Psoas muscle (tissue), 8 donors: ENCODE results near the gene ENAH. TPM values are rescaled to one million over a fixed set of nuclear protein-coding genes. Genes with fewer than 3 reads are reported as not detected.
A peak's percentile ranks its signal among the peaks of the same experiment; 100 is the strongest.

Experiments used
- ATAC-seq, 4 donors: fragments of 200-7000 bp; cut with Tn5 transposase; one replicate each; pipeline ENCODE4 v1.9.1; 2020; ENCODE audit warnings: moderate library complexity in 3 of 4, mild to moderate bottlenecking in 2 of 4
- DNase-seq, 2 donors: peaks; one replicate each; pipeline ENCODE4 v3.0.0-alpha.2; 2020
- H3K27ac ChIP-seq: fragments of 200-600 bp; one replicate; pipeline ENCODE4 v1.8.0; 2022
- H3K27me3 ChIP-seq, 3 donors: fragments of 200-600 bp in 1 of 3; one replicate each; pipeline versions ENCODE4 v1.6.1 to v1.8.0; 2013 to 2022; ENCODE audit warnings: low read length in 2 of 3, mild to moderate bottlenecking in 2 of 3, moderate library complexity in 1 of 3; ENCODE audit not compliant: insufficient read depth in 3 of 3
- H3K36me3 ChIP-seq, 2 donors: fragments of 200-600 bp in 1 of 2; one replicate each; pipeline versions ENCODE4 v1.6.1 to v1.8.0; 2013 to 2022; ENCODE audit warnings: low read depth in 1 of 2, mild to moderate bottlenecking in 1 of 2, moderate library complexity in 1 of 2; ENCODE audit not compliant: insufficient read depth in 1 of 2
- H3K4me1 ChIP-seq: fragments of 200-600 bp; one replicate; pipeline ENCODE4 v1.8.0; 2022
- H3K4me3 ChIP-seq: fragments of 200-600 bp; one replicate; pipeline ENCODE4 v1.8.0; 2022; ENCODE audit warnings: mild to moderate bottlenecking
- H3K9me3 ChIP-seq: fragments of 200-600 bp; one replicate; pipeline ENCODE4 v1.8.0; 2022
- WGBS, 3 donors: extraction: QIAGEN DNeasy Blood & Tissue Kit; methylation state at CpG; one replicate each; pipeline versions ENCODE4 v1.1.6 to v1.1.7; 2013; 5-methylcytosine and 5-hydroxymethylcytosine counted together
- intact Hi-C, 2 donors: fragments of 100-400 bp; cut with DNase I; formaldehyde crosslinking; loops; one replicate each; pipeline versions ENCODE4 v1.11.0 to v1.14.2; 2022
- polyA plus RNA-seq, 3 donors: library from polyadenylated mRNA; stranded (reverse); fragments of 200-250 nt; gene quantifications; one replicate each; pipeline ENCODE4 v1.2.3, GENCODE V29; 2013
- total RNA-seq, 4 donors: library from RNA; stranded (reverse); fragmentation: NEBNext Ultra II Directional in 2 of 4; extraction: Animal tissue kit (Norgen Biotek cat#: 25700) in 2 of 4; gene quantifications; one replicate each; pipeline versions ENCODE4 v1.2.1 to v1.2.4, GENCODE V29; 2021 to 2023
- TF ChIP-seq, protein P1 (sequence below): fragments of 200-600 bp; IDR thresholded peaks from one replicate; pipeline ENCODE4 v1.8.0; 2022; ENCODE audit warnings: antibody characterized with exemption
- donor health status: healthy with polysubstance abuse.
- donor health status: DM: no; HTN: no; CAD: no; lungs with moderate emphysema.
- donor health status: Bipolar disorder and iron deficiency.
- donor health status: healthy.
- donor health status: DM: yes; HTN: yes; CAD: no.
- donor health status: DM: no; HTN: no; CAD: no.
- donor health status: DM: no; HTN: no; CAD: no.
- donor health status: DM: yes; HTN: yes; CAD: no.

Gene ENAH
- total and polyA plus RNA-seq, 7 donors, result 17.1 to 262 (median 119) TPM

- intact Hi-C loops, result no loop called here
- no peak for DNase-seq
- Histone ChIP-seq H3K36me3 (no peaks in the 10 kb centered on the region), H3K4me1 (peaks cover 34% of the 10 kb centered on the region), H3K9me3 (no peaks in the 10 kb centered on the region), H3K4me3 (peak overlapping the region; percentile 46), H3K27ac (peak overlapping the region; percentile 69), H3K27me3 (no peaks in the 10 kb centered on the region)
- ATAC-seq, result peak; percentile 56 to 85 (median 80)
- TF ChIP-seq, protein P1, sequence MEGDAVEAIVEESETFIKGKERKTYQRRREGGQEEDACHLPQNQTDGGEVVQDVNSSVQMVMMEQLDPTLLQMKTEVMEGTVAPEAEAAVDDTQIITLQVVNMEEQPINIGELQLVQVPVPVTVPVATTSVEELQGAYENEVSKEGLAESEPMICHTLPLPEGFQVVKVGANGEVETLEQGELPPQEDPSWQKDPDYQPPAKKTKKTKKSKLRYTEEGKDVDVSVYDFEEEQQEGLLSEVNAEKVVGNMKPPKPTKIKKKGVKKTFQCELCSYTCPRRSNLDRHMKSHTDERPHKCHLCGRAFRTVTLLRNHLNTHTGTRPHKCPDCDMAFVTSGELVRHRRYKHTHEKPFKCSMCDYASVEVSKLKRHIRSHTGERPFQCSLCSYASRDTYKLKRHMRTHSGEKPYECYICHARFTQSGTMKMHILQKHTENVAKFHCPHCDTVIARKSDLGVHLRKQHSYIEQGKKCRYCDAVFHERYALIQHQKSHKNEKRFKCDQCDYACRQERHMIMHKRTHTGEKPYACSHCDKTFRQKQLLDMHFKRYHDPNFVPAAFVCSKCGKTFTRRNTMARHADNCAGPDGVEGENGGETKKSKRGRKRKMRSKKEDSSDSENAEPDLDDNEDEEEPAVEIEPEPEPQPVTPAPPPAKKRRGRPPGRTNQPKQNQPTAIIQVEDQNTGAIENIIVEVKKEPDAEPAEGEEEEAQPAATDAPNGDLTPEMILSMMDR, result no peak
Observed at GRCh38 chr1:225603538-225604354, 49.2 kb downstream of the ENAH start.

DNA sequence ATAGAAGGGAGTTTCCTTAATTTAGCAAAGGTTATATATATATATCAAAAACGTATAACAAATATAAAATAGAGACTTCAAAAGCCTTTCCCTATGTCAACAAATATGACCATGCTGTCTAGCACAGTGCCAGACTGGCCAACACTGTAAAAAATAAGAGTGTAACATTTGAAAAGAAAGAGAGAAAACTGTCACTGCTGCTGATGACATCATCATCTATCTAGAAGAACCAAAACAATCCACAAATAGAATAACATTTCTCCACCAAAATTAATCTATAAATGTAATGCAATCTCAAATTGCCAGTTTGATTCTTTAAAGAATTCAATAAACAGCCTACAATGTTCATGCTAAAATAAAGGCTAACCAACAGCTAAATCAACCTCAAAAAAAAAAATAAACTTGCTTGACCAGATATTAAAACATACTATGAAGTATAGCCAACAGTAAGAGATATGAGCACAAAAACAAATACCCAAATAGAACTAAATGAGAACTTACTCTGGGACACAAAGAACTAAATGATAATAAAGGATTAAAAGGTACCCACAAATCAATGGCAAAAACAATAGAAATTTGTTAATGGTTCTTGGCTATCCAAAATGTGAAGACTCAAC lies 50.2 kb downstream of the ENAH start:
- Histone ChIP-seq H3K27me3 (no peaks in the 10 kb centered on the region), H3K4me1 (peaks cover 34% of the 10 kb centered on the region), H3K9me3 (no peaks in the 10 kb centered on the region), H3K27ac (peak overlapping the region; percentile 69), H3K36me3 (no peaks in the 10 kb centered on the region), H3K4me3 (peak overlapping the region; percentile 46)
- 29 to 44% (median 33%) methylated on average over 1 of the region's 1 CpG for WGBS, 3 donors
- TF ChIP-seq, protein P1, result no peak
- ATAC-seq (peak in 1 of 4 donors; percentile 40), DNase-seq (no peak)
- intact Hi-C loops, result no loop called here

DNA sequence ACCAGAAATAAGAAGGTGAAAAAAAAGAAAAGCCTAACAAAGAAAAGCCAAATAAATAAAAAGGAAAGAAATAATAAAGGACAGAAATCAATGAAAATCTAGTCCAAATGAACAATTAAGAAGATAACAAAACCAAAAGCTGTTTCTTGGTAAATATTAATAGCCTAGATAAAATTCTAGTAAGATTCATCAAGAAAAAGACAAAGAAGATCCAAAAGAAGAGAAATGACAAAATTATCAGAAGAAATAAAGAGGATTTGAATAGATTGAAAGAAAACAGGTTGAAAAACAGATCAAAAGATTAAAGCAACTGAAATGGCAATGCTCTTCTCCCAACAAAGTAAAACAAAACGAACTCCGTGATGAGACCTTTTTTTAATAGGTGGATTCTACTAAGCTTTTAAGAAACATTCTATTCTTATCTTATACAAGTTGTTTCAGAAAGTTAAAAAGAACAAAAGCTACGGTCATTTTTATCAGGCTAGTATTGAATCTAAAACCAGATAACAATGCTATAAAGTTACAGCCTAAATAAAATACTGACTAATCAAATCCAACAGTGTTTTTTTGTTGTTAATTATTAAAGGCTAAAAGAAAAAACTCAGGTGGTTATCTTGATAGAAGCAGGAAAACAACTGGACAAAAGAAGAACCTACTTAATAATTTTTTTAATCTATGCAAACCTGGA lies 50.9 kb downstream of the ENAH start:
- Histone ChIP-seq H3K4me3 (peak overlapping the region; percentile 46), H3K36me3 (no peaks in the 10 kb centered on the region), H3K9me3 (no peaks in the 10 kb centered on the region), H3K27me3 (no peaks in the 10 kb centered on the region), H3K4me1 (peaks cover 32% of the 10 kb centered on the region), H3K27ac (peak overlapping the region; percentile 69)
- ATAC-seq (no peak), DNase-seq (no peak)
- TF ChIP-seq, protein P1, result no peak
- WGBS, 3 donors, result 47 to 71% (median 49%) methylated on average over 3 of the region's 3 CpGs
- intact Hi-C loops, result no loop called here

DNA sequence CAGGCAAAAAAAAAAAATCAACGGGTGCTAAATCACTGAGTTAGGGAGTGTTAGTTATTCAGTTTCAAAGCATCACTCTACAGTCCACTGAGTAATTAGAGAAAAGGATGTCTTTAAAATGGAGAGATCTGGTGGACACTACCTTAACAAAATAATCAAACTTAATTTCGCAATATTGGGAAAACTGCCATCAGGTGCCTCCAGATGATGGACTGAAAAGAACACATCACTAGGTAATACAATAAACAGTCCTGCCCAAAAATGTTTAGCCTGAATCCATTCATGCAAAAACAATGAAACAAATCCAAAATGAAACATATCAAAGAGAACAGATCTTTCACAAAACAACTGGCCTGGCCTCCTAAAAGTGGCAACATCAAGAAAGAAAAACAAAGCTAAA lies 54.1 kb downstream of the ENAH start:
- intact Hi-C loops, result loop anchor here in 1 of 2 donors (10.0 kb wide), 1 partner anchor 56 kb away; the partner anchor contains the start of gene ENAH
- 90 to 96% (median 94%) methylated on average over 2 of the region's 2 CpGs for WGBS, 3 donors
- Histone ChIP-seq H3K4me3 (no peak overlapping the region), H3K27ac (no peak overlapping the region), H3K4me1 (peaks cover 51% of the 10 kb centered on the region), H3K9me3 (no peaks in the 10 kb centered on the region), H3K36me3 (no peaks in the 10 kb centered on the region), H3K27me3 (no peaks in the 10 kb centered on the region)
- no peak for ATAC-seq
- DNase-seq, result no peak
- TF ChIP-seq, protein P1, result no peak
